Measurements from ENCODE around the gene RDH8. TPM values are rescaled to one million over a fixed set of nuclear protein-coding genes. Genes with fewer than 3 reads are reported as not detected.

Gene RDH8
- total RNA-seq, 1 experiment from 2014 or later: not detected

DNA sequence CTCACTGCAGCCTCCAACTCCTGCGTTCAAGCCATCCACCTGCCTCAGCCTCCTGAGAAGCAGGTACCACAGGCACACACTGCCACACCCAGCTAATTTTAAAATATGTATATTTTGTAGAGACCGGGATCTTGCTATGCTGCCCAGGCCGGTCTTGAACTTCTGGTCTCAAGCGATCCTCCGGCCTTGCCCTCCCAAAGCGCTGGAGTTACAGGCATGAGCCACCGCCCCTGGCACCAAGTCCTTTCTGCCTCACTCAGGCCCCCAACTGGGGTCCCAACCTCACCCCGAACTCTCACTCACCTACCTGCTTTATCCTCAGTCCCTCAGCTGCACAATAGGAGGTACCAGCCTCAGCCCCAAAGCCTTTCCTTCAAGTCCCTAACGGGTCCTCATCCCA lies 2.3 kb upstream of the RDH8 start:
- DNase-seq (ENCODE audit: low spot score): no peak
- H3K4me1 ChIP-seq (ENCODE audit: insufficient read depth, low read length, poor library complexity, severe bottlenecking): peaks cover 55% of the 10 kb centered on the region
- intact Hi-C loops (cut with micrococcal nuclease; ENCODE audit: unreplicated experiment): loop anchor here (10.0 kb wide), 1 partner anchor 156 kb away; no protein-coding TSS in a partner anchor
- H3K36me3 ChIP-seq (ENCODE audit: insufficient read depth, low read length, poor library complexity, severe bottlenecking): no peaks in the 10 kb centered on the region
- H3K4me3 ChIP-seq (ENCODE audit: low read depth, low read length, poor library complexity, severe bottlenecking): no peak overlapping the region
- no peak overlapping the region for H3K27ac ChIP-seq (ENCODE audit: low read depth, low read length, poor library complexity, severe bottlenecking)
- no peaks in the 10 kb centered on the region for H3K9me3 ChIP-seq (ENCODE audit: low read depth, low read length, poor library complexity, severe bottlenecking)
- H3K27me3 ChIP-seq (replicated peaks; ENCODE audit: insufficient read depth, low read depth, low read length, poor library complexity): no peaks in the 10 kb centered on the region
- ChIA-PET CTCF (interaction anchor here (0.6 kb wide), 1 partner anchor 136 kb away, joined by 6 read pairs; no protein-coding TSS in a partner anchor), POLR2A (ENCODE audit: low non-redundant PET) (no interaction called here)
- BruUV-seq (replicated peaks): no TSS peak
- TF ChIP-seq EZH2 (IDR thresholded peaks at IDR 0.05; ENCODE audit: borderline replicate concordance, low read depth, low read length, poor library complexity, severe bottlenecking): no peak
- TF ChIP-seq, protein P1, sequence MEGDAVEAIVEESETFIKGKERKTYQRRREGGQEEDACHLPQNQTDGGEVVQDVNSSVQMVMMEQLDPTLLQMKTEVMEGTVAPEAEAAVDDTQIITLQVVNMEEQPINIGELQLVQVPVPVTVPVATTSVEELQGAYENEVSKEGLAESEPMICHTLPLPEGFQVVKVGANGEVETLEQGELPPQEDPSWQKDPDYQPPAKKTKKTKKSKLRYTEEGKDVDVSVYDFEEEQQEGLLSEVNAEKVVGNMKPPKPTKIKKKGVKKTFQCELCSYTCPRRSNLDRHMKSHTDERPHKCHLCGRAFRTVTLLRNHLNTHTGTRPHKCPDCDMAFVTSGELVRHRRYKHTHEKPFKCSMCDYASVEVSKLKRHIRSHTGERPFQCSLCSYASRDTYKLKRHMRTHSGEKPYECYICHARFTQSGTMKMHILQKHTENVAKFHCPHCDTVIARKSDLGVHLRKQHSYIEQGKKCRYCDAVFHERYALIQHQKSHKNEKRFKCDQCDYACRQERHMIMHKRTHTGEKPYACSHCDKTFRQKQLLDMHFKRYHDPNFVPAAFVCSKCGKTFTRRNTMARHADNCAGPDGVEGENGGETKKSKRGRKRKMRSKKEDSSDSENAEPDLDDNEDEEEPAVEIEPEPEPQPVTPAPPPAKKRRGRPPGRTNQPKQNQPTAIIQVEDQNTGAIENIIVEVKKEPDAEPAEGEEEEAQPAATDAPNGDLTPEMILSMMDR (conservative IDR thresholded peaks at IDR 0.05; ENCODE audit: low read depth, low read length): no peak

DNA sequence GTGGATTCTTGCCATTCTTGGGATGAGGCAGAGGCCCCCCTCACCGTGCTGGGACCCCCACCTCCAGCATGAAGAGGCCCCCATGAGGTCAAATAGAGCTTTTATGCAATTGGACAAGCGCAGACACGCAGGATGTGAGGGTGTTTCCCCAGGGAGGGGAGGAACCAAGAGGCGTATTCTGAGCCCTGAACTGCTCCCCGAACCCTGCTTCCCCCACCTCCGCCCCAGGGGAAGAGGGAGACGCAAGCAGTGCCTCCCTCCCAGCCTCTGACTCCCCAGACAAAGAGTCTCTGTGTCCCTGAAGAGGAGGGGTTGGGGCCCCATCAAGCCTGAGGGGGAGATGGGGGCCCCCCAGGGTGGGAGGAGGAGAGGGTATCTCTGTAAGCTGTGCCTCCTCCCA lies 1.3 kb upstream of the RDH8 start:
- intact Hi-C loops (cut with micrococcal nuclease; ENCODE audit: unreplicated experiment): loop anchor here (10.0 kb wide), 1 partner anchor 157 kb away; no protein-coding TSS in a partner anchor
- POLR2A ChIA-PET (ENCODE audit: low non-redundant PET): no interaction called here
- H3K27me3 ChIP-seq (replicated peaks; ENCODE audit: insufficient read depth, low read depth, low read length, poor library complexity): no peaks in the 10 kb centered on the region

GRCh38 chr19:10013834-10014618 lies 743 bp downstream of the RDH8 start:
- CTCF ChIA-PET: interaction anchor here (0.7 kb wide), 1 partner anchor 14 kb away, joined by 3 read pairs; no protein-coding TSS in a partner anchor
- no peak overlapping the region for H3K4me3 ChIP-seq (ENCODE audit: low read depth, low read length, poor library complexity, severe bottlenecking)
- H3K36me3 ChIP-seq (ENCODE audit: insufficient read depth, low read length, poor library complexity, severe bottlenecking): no peaks in the 10 kb centered on the region
- no peaks in the 10 kb centered on the region for H3K27me3 ChIP-seq (replicated peaks; ENCODE audit: insufficient read depth, low read depth, low read length, poor library complexity)
- no peaks in the 10 kb centered on the region for H3K9me3 ChIP-seq (ENCODE audit: low read depth, low read length, poor library complexity, severe bottlenecking)
- DNase-seq (ENCODE audit: low spot score): peak; percentile 60
- BruUV-seq (replicated peaks): no TSS peak
- H3K27ac ChIP-seq (ENCODE audit: low read depth, low read length, poor library complexity, severe bottlenecking): no peak overlapping the region
- H3K4me1 ChIP-seq (ENCODE audit: insufficient read depth, low read length, poor library complexity, severe bottlenecking): peaks cover 39% of the 10 kb centered on the region
- TF ChIP-seq EZH2 (IDR thresholded peaks at IDR 0.05; ENCODE audit: borderline replicate concordance, low read depth, low read length, poor library complexity, severe bottlenecking): no peak
- TF ChIP-seq, protein P1 (conservative IDR thresholded peaks at IDR 0.05; ENCODE audit: low read depth, low read length): no peak
- POLR2A ChIA-PET (ENCODE audit: low non-redundant PET): no interaction called here
- intact Hi-C loops (cut with micrococcal nuclease; ENCODE audit: unreplicated experiment): loop anchor here (10.0 kb wide), 1 partner anchor 159 kb away; no protein-coding TSS in a partner anchor

More for the DNA sequence above, 1.3 kb upstream of the RDH8 start:
- Histone ChIP-seq H3K4me3 (ENCODE audit: low read depth, low read length, poor library complexity, severe bottlenecking) (no peak overlapping the region), H3K27ac (ENCODE audit: low read depth, low read length, poor library complexity, severe bottlenecking) (no peak overlapping the region), H3K4me1 (ENCODE audit: insufficient read depth, low read length, poor library complexity, severe bottlenecking) (peaks cover 55% of the 10 kb centered on the region), H3K9me3 (ENCODE audit: low read depth, low read length, poor library complexity, severe bottlenecking) (no peaks in the 10 kb centered on the region), H3K36me3 (ENCODE audit: insufficient read depth, low read length, poor library complexity, severe bottlenecking) (no peaks in the 10 kb centered on the region)
- TF ChIP-seq, protein P1 (conservative IDR thresholded peaks at IDR 0.05; ENCODE audit: low read depth, low read length): no peak
- no peak for TF ChIP-seq EZH2 (IDR thresholded peaks at IDR 0.05; ENCODE audit: borderline replicate concordance, low read depth, low read length, poor library complexity, severe bottlenecking)
- DNase-seq (ENCODE audit: low spot score): no peak
- no TSS peak for BruUV-seq (replicated peaks)
- CTCF ChIA-PET: no interaction called here
